Measurements from ENCODE around the gene ARFGEF3. TPM values are rescaled to one million over a fixed set of nuclear protein-coding genes. Genes with fewer than 3 reads are reported as not detected.

ARFGEF3 gene
- total RNA-seq, 1 donor from 2014 or later, result 2.3 TPM

- no peak for ATAC-seq
- DNase-seq, result no peak
- intact Hi-C loops (cut with micrococcal nuclease), result no loop called here
Observed at GRCh38 chr6:138159246-138159645, 2.5 kb upstream of the ARFGEF3 start.

GRCh38 chr6:138160329-138161087 is 1.2 kb upstream of the ARFGEF3 start:
- DNase-seq, result no peak
- intact Hi-C loops (cut with micrococcal nuclease), result no loop called here
- ATAC-seq, result no peak

- intact Hi-C loops (cut with micrococcal nuclease), result no loop called here
- ATAC-seq (no peak), DNase-seq (no peak)
Observed at GRCh38 chr6:138161088-138161337, 726 bp upstream of the ARFGEF3 start.

GRCh38 chr6:138162111-138162954 is 594 bp downstream of the ARFGEF3 start:
- DNase-seq (peak; percentile 29), ATAC-seq (peak; percentile 33)
- intact Hi-C loops (cut with micrococcal nuclease), result no loop called here

GRCh38 chr6:138162955-138163575 is 1.3 kb downstream of the ARFGEF3 start:
- no peak for DNase-seq
- no peak for ATAC-seq
- intact Hi-C loops (cut with micrococcal nuclease), result no loop called here

GRCh38 chr6:138175596-138175995 is 13.9 kb downstream of the ARFGEF3 start:
- DNase-seq (no peak), ATAC-seq (no peak)
- intact Hi-C loops (cut with micrococcal nuclease), result no loop called here

GRCh38 chr6:138176652-138177232 is 15.0 kb downstream of the ARFGEF3 start:
- no peak for ATAC-seq
- no peak for DNase-seq
- intact Hi-C loops (cut with micrococcal nuclease), result no loop called here

GRCh38 chr6:138182939-138183789 is 21.4 kb downstream of the ARFGEF3 start:
- no peak for DNase-seq

GRCh38 chr6:138183790-138184134 is 22.0 kb downstream of the ARFGEF3 start:
- intact Hi-C loops (cut with micrococcal nuclease), result no loop called here
- DNase-seq, result no peak
- ATAC-seq, result no peak

More at GRCh38 chr6:138182939-138183789, 21.4 kb downstream of the ARFGEF3 start:
- intact Hi-C loops (cut with micrococcal nuclease), result no loop called here
- peak; percentile 34 for ATAC-seq

- no peak for DNase-seq
- no peak for ATAC-seq
- intact Hi-C loops (cut with micrococcal nuclease), result no loop called here
Observed at GRCh38 chr6:138184230-138184629, 22.5 kb downstream of the ARFGEF3 start.

GRCh38 chr6:138187156-138187555 is 25.4 kb downstream of the ARFGEF3 start:
- intact Hi-C loops (cut with micrococcal nuclease), result no loop called here
- no peak for DNase-seq
- no peak for ATAC-seq

GRCh38 chr6:138188278-138188941 is 26.7 kb downstream of the ARFGEF3 start:
- intact Hi-C loops (cut with micrococcal nuclease), result no loop called here
- DNase-seq, result no peak
- ATAC-seq, result no peak

GRCh38 chr6:138194287-138194686 is 32.5 kb downstream of the ARFGEF3 start:
- DNase-seq (no peak), ATAC-seq (no peak)
- intact Hi-C loops (cut with micrococcal nuclease), result no loop called here

- no peak for ATAC-seq
- intact Hi-C loops (cut with micrococcal nuclease), result no loop called here
- no peak for DNase-seq
Observed at GRCh38 chr6:138196122-138196738, 34.5 kb downstream of the ARFGEF3 start.

- intact Hi-C loops (cut with micrococcal nuclease), result no loop called here
- DNase-seq (no peak), ATAC-seq (no peak)
Observed at GRCh38 chr6:138197570-138197969, 35.8 kb downstream of the ARFGEF3 start.

- intact Hi-C loops (cut with micrococcal nuclease), result no loop called here
- no peak for ATAC-seq
- DNase-seq, result no peak
Observed at GRCh38 chr6:138198430-138199091, 36.8 kb downstream of the ARFGEF3 start.

- ATAC-seq (no peak), DNase-seq (no peak)
- intact Hi-C loops (cut with micrococcal nuclease), result no loop called here
Observed at GRCh38 chr6:138201836-138202235, 40.1 kb downstream of the ARFGEF3 start.

GRCh38 chr6:138203315-138203714 is 41.6 kb downstream of the ARFGEF3 start:
- intact Hi-C loops (cut with micrococcal nuclease), result no loop called here
- ATAC-seq, result no peak
- no peak for DNase-seq
